ENCODE measurements around the gene SSR2.

DNA sequence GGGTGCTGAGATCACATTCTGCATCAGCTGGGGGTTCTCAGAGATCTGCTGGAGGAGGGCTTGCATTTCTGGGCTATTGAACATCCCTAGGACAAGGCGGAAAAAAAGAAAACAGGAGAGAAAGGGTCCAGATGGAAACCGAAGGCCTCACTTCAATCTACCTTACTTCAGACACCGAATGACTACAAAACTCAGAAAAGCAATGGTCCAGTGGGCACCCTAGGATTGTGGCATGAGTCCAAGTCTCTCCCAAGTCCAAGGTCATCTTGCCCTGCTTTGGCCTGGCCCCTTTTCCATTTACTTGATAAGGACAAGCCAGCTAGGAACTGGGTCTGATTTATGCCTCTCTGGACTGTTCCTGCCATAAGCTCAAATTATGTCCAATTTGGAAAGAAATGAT is 22.1 kb upstream of the SSR2 start:
- TF ChIP-seq, protein P1, sequence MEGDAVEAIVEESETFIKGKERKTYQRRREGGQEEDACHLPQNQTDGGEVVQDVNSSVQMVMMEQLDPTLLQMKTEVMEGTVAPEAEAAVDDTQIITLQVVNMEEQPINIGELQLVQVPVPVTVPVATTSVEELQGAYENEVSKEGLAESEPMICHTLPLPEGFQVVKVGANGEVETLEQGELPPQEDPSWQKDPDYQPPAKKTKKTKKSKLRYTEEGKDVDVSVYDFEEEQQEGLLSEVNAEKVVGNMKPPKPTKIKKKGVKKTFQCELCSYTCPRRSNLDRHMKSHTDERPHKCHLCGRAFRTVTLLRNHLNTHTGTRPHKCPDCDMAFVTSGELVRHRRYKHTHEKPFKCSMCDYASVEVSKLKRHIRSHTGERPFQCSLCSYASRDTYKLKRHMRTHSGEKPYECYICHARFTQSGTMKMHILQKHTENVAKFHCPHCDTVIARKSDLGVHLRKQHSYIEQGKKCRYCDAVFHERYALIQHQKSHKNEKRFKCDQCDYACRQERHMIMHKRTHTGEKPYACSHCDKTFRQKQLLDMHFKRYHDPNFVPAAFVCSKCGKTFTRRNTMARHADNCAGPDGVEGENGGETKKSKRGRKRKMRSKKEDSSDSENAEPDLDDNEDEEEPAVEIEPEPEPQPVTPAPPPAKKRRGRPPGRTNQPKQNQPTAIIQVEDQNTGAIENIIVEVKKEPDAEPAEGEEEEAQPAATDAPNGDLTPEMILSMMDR (conservative IDR thresholded peaks at IDR 0.05; ENCODE audit: low read length): no peak
- TF ChIP-seq EZH2phosphoT487 (IDR thresholded peaks at IDR 0.05; ENCODE audit: borderline replicate concordance, low read depth, low read length): no peak

All from OCI-LY7 (cell line).